Spinal cord (tissue), 10 donors: ENCODE measurements around the gene RNF39. TPM values are rescaled to one million over a fixed set of nuclear protein-coding genes. Genes with fewer than 3 reads are reported as not detected.

Experiments used
- DNase-seq, 6 donors: peaks; one replicate each; pipeline versions ENCODE4 v3.0.0 to v3.0.0-alpha.2; 2013 to 2015; ENCODE audit warnings: low spot score in 6 of 6, low read depth in 4 of 6
- H3K27ac ChIP-seq: one replicate; pipeline ENCODE4 v1.5.1; 2013; ENCODE audit warnings: low read depth, low read length, control low read depth
- H3K27me3 ChIP-seq: one replicate; pipeline ENCODE4 v1.6.1; 2013; ENCODE audit warnings: low read length; ENCODE audit not compliant: control insufficient read depth, insufficient read depth
- H3K36me3 ChIP-seq: one replicate; pipeline ENCODE4 v1.6.1; 2013; ENCODE audit warnings: low read length; ENCODE audit not compliant: control insufficient read depth, insufficient read depth
- H3K4me1 ChIP-seq: one replicate; pipeline ENCODE4 v1.6.1; 2013; ENCODE audit warnings: low read length; ENCODE audit not compliant: control insufficient read depth, insufficient read depth
- H3K4me3 ChIP-seq: one replicate; pipeline ENCODE4 v1.5.1; 2013; ENCODE audit warnings: low read depth, low read length, control low read depth
- H3K9me3 ChIP-seq: one replicate; pipeline ENCODE4 v1.6.1; 2013; ENCODE audit warnings: low read length; ENCODE audit not compliant: control insufficient read depth, insufficient read depth
- WGBS: methylation state at CpG from one replicate; pipeline ENCODE4 v1.1.5; 2013; ENCODE audit warnings: missing lambda C conversion rate; ENCODE audit not compliant: insufficient coverage; 5-methylcytosine and 5-hydroxymethylcytosine counted together
- polyA plus RNA-seq, 2 donors: library from polyadenylated mRNA; unstranded; fragments of 120-200 nt; gene quantifications; one replicate each; pipeline ENCODE4 v1.2.1, GENCODE V29; 2013; ENCODE audit not compliant: insufficient read length in 2 of 2
- total RNA-seq, 2 donors: library from RNA; depleted of rRNA in 1 of 2; stranded (reverse); fragments of 120-200 nt in 1 of 2; fragments of >200 nt in 1 of 2; gene quantifications; one replicate each; pipeline versions ENCODE4 v1.2.3 to v1.2.4, GENCODE V29; 2013 to 2014
- donor health status: healthy.

Gene RNF39
- total and polyA plus RNA-seq, 4 donors = 2.2 to 2.3 TPM; not detected in 2

DNA sequence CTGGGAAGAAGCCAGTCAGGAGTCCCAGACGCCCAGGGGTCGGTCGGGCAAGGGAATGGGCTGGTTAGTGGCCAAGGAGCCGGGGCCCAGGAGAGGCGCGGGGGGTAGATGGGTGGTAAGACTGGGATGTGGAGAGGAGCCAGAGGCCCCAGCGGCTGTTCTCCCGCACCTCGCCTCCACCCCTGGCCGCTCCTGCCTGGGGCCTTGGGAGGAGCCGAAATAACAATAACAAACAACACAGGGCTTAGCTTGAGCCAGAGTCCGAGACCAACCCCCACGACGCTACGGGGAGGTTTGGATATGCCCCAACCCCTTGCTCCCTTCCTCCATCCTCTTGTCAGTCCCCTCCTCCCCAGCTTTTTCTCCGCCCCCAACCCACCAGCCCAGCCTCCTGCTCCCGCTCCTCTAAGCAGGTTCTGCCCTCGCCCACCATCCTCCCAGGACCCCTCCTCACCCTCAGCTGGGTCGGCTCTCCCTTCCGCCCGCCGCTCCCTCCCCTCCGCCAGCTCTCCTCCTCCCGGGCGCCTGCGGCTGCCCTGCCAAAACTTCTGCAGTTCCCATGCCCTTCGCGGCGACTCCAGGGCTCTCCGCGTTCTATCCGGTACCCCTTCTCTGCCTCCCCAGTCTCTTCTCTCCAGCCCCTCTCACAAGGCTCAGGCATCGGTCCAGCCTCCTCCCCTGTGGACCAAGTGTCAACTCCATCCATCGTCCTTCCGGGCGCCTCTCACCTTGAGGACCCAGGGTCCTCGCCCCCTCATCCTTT lies 1.1 kb downstream of the RNF39 start:
- peaks cover 33% of the 10 kb centered on the region for H3K4me1 ChIP-seq
- H3K4me3 ChIP-seq = peak overlapping the region; percentile 26
- peaks cover 6% of the 10 kb centered on the region for H3K36me3 ChIP-seq
- peak in 2 of 6 donors; percentile 4 to 34 for DNase-seq
- WGBS = 2% methylated on average over 34 of the region's 37 CpGs
- H3K27me3 ChIP-seq = peaks cover 77% of the 10 kb centered on the region
- H3K9me3 ChIP-seq = no peaks in the 10 kb centered on the region
- no peak overlapping the region for H3K27ac ChIP-seq

DNA sequence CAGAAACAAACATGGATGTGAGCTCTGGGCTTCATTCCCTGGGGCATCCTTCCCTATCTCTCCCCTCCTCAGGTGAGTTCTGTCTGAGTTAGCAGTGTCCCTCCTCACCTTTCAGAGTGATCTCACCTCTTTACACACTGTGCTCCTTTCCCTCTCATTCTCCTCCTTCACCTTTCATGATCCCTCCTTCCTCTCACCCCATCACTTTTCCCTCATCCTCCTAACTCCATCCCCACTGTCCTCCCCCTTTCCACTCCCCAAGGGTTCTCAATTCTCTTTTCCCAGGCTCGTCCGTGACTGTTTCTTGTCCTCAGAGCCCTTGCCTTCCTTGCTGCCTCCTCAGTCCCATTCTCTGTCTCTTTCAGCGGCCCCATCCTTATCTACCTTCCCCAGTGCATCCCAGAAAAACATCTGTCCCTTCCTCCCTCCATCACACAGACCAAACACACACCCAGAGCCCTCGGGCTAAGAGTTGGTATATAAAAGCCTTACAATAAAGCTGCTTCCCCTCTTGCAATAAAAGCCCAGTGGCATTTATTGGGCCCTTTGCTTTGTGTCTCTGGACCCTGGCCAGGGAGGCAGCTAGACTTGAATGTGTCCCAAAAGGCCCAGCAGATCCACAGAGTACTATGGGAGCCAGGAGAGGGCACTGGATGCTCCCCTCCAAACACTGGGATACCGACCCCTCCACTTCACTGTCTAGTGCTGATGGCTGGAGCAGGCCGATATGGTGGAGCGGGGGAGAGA lies 1.9 kb downstream of the RNF39 start:
- H3K9me3 ChIP-seq = no peaks in the 10 kb centered on the region
- no peak overlapping the region for H3K4me3 ChIP-seq
- H3K27ac ChIP-seq = no peak overlapping the region
- H3K4me1 ChIP-seq = peaks cover 33% of the 10 kb centered on the region
- H3K36me3 ChIP-seq = peaks cover 11% of the 10 kb centered on the region
- WGBS = 34% methylated on average over 5 of the region's 7 CpGs
- peaks cover 72% of the 10 kb centered on the region for H3K27me3 ChIP-seq
- peak in 2 of 6 donors; percentile 18 to 26 for DNase-seq

GRCh38 chr6:30071858-30072257 lies 3.7 kb downstream of the RNF39 start:
- 34% methylated on average over 2 of the region's 3 CpGs for WGBS
- DNase-seq = no peak
- no peak overlapping the region for H3K27ac ChIP-seq
- H3K27me3 ChIP-seq = peaks cover 64% of the 10 kb centered on the region
- no peaks in the 10 kb centered on the region for H3K9me3 ChIP-seq
- peaks cover 13% of the 10 kb centered on the region for H3K36me3 ChIP-seq
- H3K4me1 ChIP-seq = peaks cover 33% of the 10 kb centered on the region
- no peak overlapping the region for H3K4me3 ChIP-seq

GRCh38 chr6:30071081-30071818 lies 4.3 kb downstream of the RNF39 start:
- Histone ChIP-seq H3K9me3 (no peaks in the 10 kb centered on the region), H3K27ac (no peak overlapping the region), H3K4me1 (peaks cover 33% of the 10 kb centered on the region), H3K4me3 (no peak overlapping the region), H3K27me3 (peaks cover 58% of the 10 kb centered on the region), H3K36me3 (peaks cover 13% of the 10 kb centered on the region)
- WGBS = 10% methylated on average over 68 of the region's 68 CpGs
- DNase-seq = peak in 2 of 6 donors; percentile 18

GRCh38 chr6:30067460-30068139 lies 8.0 kb downstream of the RNF39 start:
- WGBS = 0% methylated on average over 6 of the region's 8 CpGs
- H3K27ac ChIP-seq = peak overlapping the region; percentile 95
- H3K27me3 ChIP-seq = peaks cover 21% of the 10 kb centered on the region
- DNase-seq = no peak
- H3K4me1 ChIP-seq = peaks cover 8% of the 10 kb centered on the region
- peaks cover 10% of the 10 kb centered on the region for H3K36me3 ChIP-seq
- no peaks in the 10 kb centered on the region for H3K9me3 ChIP-seq
- H3K4me3 ChIP-seq = peak overlapping the region; percentile 89

DNA sequence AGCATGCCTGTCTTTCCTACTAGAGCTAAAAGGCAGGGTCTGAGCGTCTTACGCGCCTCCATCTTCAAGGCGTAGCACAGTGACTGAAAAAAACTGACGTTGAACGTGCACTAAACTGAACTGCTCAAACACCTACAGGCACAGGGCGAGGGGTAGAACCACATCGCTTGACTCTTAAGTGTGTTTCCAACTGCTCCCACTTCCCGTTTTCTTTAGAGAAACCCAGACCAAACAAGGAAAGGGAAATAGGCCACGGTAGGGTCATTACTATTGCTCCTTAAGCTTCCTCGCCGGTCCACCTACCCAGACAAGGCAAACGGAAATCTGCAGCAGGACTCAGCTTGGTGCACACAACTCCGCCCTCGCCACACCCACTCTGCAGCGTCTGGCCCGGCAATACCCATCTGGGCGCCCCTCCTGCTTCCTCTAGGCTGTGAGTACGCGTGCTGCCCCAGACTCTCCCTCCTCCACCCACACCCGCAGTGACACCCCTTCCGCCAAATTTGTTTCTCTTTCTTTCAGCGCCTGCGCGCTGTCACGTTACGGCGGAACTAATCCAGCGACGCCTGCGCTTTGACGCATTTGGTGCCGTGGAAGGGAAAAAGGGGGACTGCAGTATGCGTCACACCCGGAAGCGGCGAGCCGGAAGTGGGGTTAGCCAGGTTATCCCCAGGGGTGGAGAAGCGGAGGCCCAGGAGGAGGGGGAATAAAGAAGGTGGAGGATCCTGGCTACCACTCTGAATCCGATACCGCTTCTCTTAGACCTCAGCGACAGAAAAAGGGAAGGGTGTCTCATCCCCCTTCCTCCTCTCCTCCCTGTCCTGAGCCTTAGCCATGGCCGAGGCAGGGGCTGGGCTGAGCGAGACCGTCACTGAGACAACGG lies 8.8 kb downstream of the RNF39 start, which contains the start of gene PPP1R11:
PPP1R11 (plus strand) TSS at position 622 of the 883 bp plus-strand sequence; CDS start at position 835, 213 bp downstream.
- no peaks in the 10 kb centered on the region for H3K9me3 ChIP-seq

DNA sequence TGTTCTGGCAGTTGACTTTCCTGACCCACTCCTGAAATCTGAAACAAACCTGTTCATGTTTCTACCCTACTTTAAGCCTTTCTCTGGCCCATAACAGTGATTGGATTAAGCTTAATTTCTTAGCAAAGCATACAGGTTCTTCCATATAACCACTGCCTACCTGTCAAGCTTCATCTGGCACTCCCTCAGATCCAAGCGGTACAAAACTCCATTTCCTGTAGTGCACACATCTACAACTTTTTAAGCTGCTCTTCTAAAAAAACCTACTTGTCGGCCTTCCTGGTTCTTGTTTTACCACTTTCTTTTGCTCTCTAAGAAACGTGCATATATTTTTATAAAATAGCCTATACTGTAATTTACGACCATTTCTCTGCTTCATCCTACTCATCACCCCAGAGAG lies 9.5 kb downstream of the RNF39 start:
- H3K27me3 ChIP-seq = peaks cover 6% of the 10 kb centered on the region
- H3K9me3 ChIP-seq = no peaks in the 10 kb centered on the region
- peaks cover 12% of the 10 kb centered on the region for H3K4me1 ChIP-seq
- WGBS = 62% methylated on average over 1 of the region's 4 CpGs
- DNase-seq = no peak
- peaks cover 7% of the 10 kb centered on the region for H3K36me3 ChIP-seq
- peak overlapping the region; percentile 95 for H3K27ac ChIP-seq
- H3K4me3 ChIP-seq = peak overlapping the region; percentile 89

More for the DNA sequence above, 8.8 kb downstream of the RNF39 start, which contains the start of gene PPP1R11:
- peak within 1 kb of the TSS; percentile 95 for H3K27ac ChIP-seq
- DNase-seq = peak; percentile 98 to 100 (median 100)
- H3K27me3 ChIP-seq = peaks cover 13% of the 10 kb centered on the region
- 0% methylated on average over 35 of the region's 46 CpGs for WGBS
- H3K36me3 ChIP-seq = peaks cover 10% of the 10 kb centered on the region
- H3K4me1 ChIP-seq = peaks cover 16% of the 10 kb centered on the region
- H3K4me3 ChIP-seq = peak within 1 kb of the TSS; percentile 89

GRCh38 chr6:30063315-30063714 lies 12.3 kb downstream of the RNF39 start:
- H3K4me3 ChIP-seq = no peak overlapping the region
- no peak overlapping the region for H3K27ac ChIP-seq
- no peaks in the 10 kb centered on the region for H3K9me3 ChIP-seq
- H3K4me1 ChIP-seq = peaks cover 9% of the 10 kb centered on the region
- H3K36me3 ChIP-seq = no peaks in the 10 kb centered on the region
- WGBS = 86% methylated on average over 1 of the region's 2 CpGs
- H3K27me3 ChIP-seq = no peaks in the 10 kb centered on the region
- no peak for DNase-seq
